Psoas muscle (tissue), 8 donors: Measurements from ENCODE around the gene LBHD2. TPM values are rescaled to one million over a fixed set of nuclear protein-coding genes. Genes with fewer than 3 reads are reported as not detected.

Experiments used
- ATAC-seq, 4 donors: fragments of 200-7000 bp; cut with Tn5 transposase; one replicate each; pipeline ENCODE4 v1.9.1; 2020; ENCODE audit warnings: moderate library complexity in 3 of 4, mild to moderate bottlenecking in 2 of 4
- DNase-seq, 2 donors: peaks; one replicate each; pipeline ENCODE4 v3.0.0-alpha.2; 2020
- H3K27ac ChIP-seq: fragments of 200-600 bp; one replicate; pipeline ENCODE4 v1.8.0; 2022
- H3K27me3 ChIP-seq, 3 donors: fragments of 200-600 bp in 1 of 3; one replicate each; pipeline versions ENCODE4 v1.6.1 to v1.8.0; 2013 to 2022; ENCODE audit warnings: low read length in 2 of 3, mild to moderate bottlenecking in 2 of 3, moderate library complexity in 1 of 3; ENCODE audit not compliant: insufficient read depth in 3 of 3
- H3K36me3 ChIP-seq, 2 donors: fragments of 200-600 bp in 1 of 2; one replicate each; pipeline versions ENCODE4 v1.6.1 to v1.8.0; 2013 to 2022; ENCODE audit warnings: low read depth in 1 of 2, mild to moderate bottlenecking in 1 of 2, moderate library complexity in 1 of 2; ENCODE audit not compliant: insufficient read depth in 1 of 2
- H3K4me1 ChIP-seq: fragments of 200-600 bp; one replicate; pipeline ENCODE4 v1.8.0; 2022
- H3K4me3 ChIP-seq: fragments of 200-600 bp; one replicate; pipeline ENCODE4 v1.8.0; 2022; ENCODE audit warnings: mild to moderate bottlenecking
- H3K9me3 ChIP-seq: fragments of 200-600 bp; one replicate; pipeline ENCODE4 v1.8.0; 2022
- CTCF ChIP-seq: fragments of 200-600 bp; IDR thresholded peaks from one replicate; pipeline ENCODE4 v1.8.0; 2022; ENCODE audit warnings: antibody characterized with exemption
- WGBS, 3 donors: extraction: QIAGEN DNeasy Blood & Tissue Kit; methylation state at CpG; one replicate each; pipeline versions ENCODE4 v1.1.6 to v1.1.7; 2013; 5-methylcytosine and 5-hydroxymethylcytosine counted together
- intact Hi-C, 2 donors: fragments of 100-400 bp; cut with DNase I; formaldehyde crosslinking; loops; one replicate each; pipeline versions ENCODE4 v1.11.0 to v1.14.2; 2022
- polyA plus RNA-seq, 3 donors: library from polyadenylated mRNA; stranded (reverse); fragments of 200-250 nt; gene quantifications; one replicate each; pipeline ENCODE4 v1.2.3, GENCODE V29; 2013
- total RNA-seq, 4 donors: library from RNA; stranded (reverse); fragmentation: NEBNext Ultra II Directional in 2 of 4; extraction: Animal tissue kit (Norgen Biotek cat#: 25700) in 2 of 4; gene quantifications; one replicate each; pipeline versions ENCODE4 v1.2.1 to v1.2.4, GENCODE V29; 2021 to 2023
- donor health status: healthy with polysubstance abuse.
- donor health status: DM: no; HTN: no; CAD: no; lungs with moderate emphysema.
- donor health status: Bipolar disorder and iron deficiency.
- donor health status: healthy.
- donor health status: DM: yes; HTN: yes; CAD: no.
- donor health status: DM: no; HTN: no; CAD: no.
- donor health status: DM: no; HTN: no; CAD: no.
- donor health status: DM: yes; HTN: yes; CAD: no.

LBHD2 gene
- total and polyA plus RNA-seq, 7 donors, result not detected

DNA sequence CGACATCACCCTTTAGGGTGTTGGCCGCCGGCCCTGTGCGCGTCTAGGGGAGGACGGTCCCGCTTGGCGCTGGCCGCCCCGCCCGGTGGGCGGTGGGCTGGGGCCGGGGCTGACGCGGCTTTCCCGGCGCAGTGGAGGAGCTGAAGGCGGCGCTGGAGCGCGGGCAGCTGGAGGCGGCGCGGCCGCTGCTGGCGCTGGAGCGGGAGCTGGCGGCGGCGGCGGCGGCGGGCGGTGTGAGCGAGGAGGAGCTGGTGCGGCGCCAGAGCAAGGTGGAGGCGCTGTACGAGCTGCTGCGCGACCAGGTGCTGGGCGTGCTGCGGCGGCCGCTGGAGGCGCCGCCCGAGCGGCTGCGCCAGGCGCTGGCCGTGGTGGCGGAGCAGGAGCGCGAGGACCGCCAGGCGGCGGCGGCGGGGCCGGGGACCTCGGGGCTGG is 42.9 kb downstream of the LBHD2 start:
- peak; percentile 60 to 85 for DNase-seq
- H3K27me3 ChIP-seq, result no peaks in the 10 kb centered on the region
- intact Hi-C loops, result no loop called here

DNA sequence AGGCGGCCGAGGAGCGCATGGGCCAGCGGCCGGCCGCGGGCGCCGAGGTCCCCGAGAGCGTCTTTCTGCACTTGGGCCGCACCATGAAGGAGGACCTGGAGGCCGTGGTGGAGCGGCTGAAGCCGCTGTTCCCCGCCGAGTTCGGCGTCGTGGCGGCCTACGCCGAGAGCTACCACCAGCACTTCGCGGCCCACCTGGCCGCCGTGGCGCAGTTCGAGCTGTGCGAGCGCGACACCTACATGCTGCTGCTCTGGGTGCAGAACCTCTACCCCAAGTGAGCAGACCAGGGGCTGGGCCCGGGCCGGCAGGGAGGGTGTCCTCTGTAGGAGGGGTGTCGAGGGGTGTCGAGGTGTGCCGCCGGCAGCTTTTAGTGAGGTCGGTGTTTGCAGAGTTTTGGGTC is 43.3 kb downstream of the LBHD2 start:
- ATAC-seq, result no peak
- DNase-seq, result no peak
- peak overlapping the region; percentile 45 for H3K4me3 ChIP-seq
- 52 to 71% (median 59%) methylated on average over 26 to 39 of the region's 39 CpGs for WGBS, 3 donors
- intact Hi-C loops, result no loop called here
- H3K27me3 ChIP-seq, result no peaks in the 10 kb centered on the region
- no peaks in the 10 kb centered on the region for H3K9me3 ChIP-seq
- H3K27ac ChIP-seq, result peak overlapping the region; percentile 75
- TF ChIP-seq CTCF, result no peak
- H3K4me1 ChIP-seq, result peaks cover 43% of the 10 kb centered on the region
- peaks cover 0 to 32% of the 10 kb centered on the region in 2 donors for H3K36me3 ChIP-seq

More for the DNA sequence above, 42.9 kb downstream of the LBHD2 start:
- H3K36me3 ChIP-seq, result peaks cover 0 to 28% of the 10 kb centered on the region in 2 donors
- peak; percentile 45 to 67 (median 62) for ATAC-seq
- H3K4me3 ChIP-seq, result peak overlapping the region; percentile 79
- WGBS, 3 donors, result 21 to 49% (median 23%) methylated on average over 27 to 62 of the region's 62 CpGs
- no peaks in the 10 kb centered on the region for H3K9me3 ChIP-seq
- peak overlapping the region; percentile 63 for H3K27ac ChIP-seq
- H3K4me1 ChIP-seq, result peaks cover 45% of the 10 kb centered on the region
- peak; percentile 40 for TF ChIP-seq CTCF

DNA sequence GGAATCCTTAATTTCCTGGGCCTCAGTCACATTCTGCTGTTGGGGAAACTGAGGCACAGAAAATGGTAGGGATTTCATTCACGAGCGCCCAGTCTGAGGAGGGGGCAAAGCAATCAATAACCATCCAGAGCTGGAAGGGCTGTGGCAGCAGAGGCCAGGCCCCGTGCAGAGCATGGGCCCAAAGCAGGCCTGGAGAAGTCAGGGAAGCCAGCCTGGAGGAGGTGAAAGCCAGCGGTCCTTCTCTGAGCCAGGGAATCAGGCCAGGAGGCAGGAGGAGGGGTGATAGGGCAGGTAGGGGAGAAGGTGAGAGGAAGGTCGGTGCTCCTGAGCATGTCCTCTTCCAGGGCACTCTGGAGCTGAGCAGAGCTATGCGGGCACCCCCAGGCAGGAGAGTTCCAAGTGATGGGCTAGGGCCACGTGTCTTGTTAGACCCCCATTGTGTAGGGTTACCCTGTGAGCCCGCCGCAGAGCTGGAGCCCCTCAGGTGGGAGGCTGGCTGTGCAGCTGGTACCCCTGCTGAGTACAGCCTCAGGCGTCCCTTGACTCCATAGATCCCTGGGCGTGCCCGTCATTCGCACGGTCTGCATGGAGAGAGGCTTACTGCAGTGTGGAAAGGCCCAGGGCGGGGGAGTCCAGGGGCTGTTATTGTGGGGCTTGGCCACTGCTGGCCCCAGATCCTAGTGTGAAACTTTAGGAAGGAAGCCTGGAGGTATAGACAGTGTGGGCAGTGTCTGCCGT is 44.0 kb downstream of the LBHD2 start:
- no peak for ATAC-seq
- Histone ChIP-seq H3K36me3 (peaks cover 1 to 39% of the 10 kb centered on the region in 2 donors), H3K27me3 (no peaks in the 10 kb centered on the region), H3K27ac (peak overlapping the region; percentile 75), H3K4me1 (peaks cover 37% of the 10 kb centered on the region), H3K4me3 (peak overlapping the region; percentile 45), H3K9me3 (no peaks in the 10 kb centered on the region)
- 79 to 86% (median 81%) methylated on average over 16 of the region's 16 CpGs for WGBS, 3 donors
- TF ChIP-seq CTCF, result no peak
- peak in 1 of 2 donors; percentile 43 for DNase-seq
- intact Hi-C loops, result no loop called here

GRCh38 chr14:103128631-103129300 is 44.8 kb downstream of the LBHD2 start:
- peak; percentile 23 to 72 (median 54) for ATAC-seq
- TF ChIP-seq CTCF, result no peak
- H3K27me3 ChIP-seq, result no peaks in the 10 kb centered on the region
- no peaks in the 10 kb centered on the region for H3K9me3 ChIP-seq
- intact Hi-C loops, result no loop called here
- 32 to 47% (median 44%) methylated on average over 13 of the region's 13 CpGs for WGBS, 3 donors
- no peak overlapping the region for H3K4me3 ChIP-seq
- peak overlapping the region; percentile 75 for H3K27ac ChIP-seq
- peaks cover 3 to 46% of the 10 kb centered on the region in 2 donors for H3K36me3 ChIP-seq
- peak in 1 of 2 donors; percentile 62 for DNase-seq
- H3K4me1 ChIP-seq, result peaks cover 37% of the 10 kb centered on the region
